Common myeloid progenitor, CD34-positive (primary cell): ENCODE measurements around the gene TMEM163.
"Not testable (repeated sequence)": the region's sequence is repeated elsewhere in the genome, so short reads cannot be mapped to it uniquely, and the experiment has no call there.

ENCODE experiments used
- CTCF ChIA-PET: fragments of 350-600 bp; sonication (Branson Sonifier 250); formaldehyde crosslinking; loops from one replicate; lab custom pipeline; 2021; ENCODE audit warnings: antibody characterized with exemption; lab: Charles Lee
- POLR2A ChIA-PET: fragments of 350-600 bp; sonication (Branson Sonifier 250); formaldehyde crosslinking; loops from one replicate; lab custom pipeline; 2021; ENCODE audit warnings: antibody characterized with exemption; lab: Charles Lee
- DNase-seq, 3 donors: peaks; one replicate each; pipeline versions ENCODE4 v3.0.0 to v3.0.0-alpha.2; 2013
- H3K27ac ChIP-seq, 2 experiments: 1 replicate in 1 of 2; 2 replicates in 1 of 2; pipeline ENCODE4 v1.7.0; 2013; ENCODE audit warnings: inconsistent platforms in 2 of 2, low read length in 2 of 2, mild to moderate bottlenecking in 2 of 2, low read depth in 1 of 2, moderate library complexity in 1 of 2; ENCODE audit not compliant: severe bottlenecking in 2 of 2, insufficient read depth in 1 of 2, poor library complexity in 1 of 2
- H3K27me3 ChIP-seq, 5 experiments: replicated peaks in 2 of 5; 1 replicate in 3 of 5; 2 replicates in 2 of 5; pipeline versions ENCODE4 v1.6.1 to v1.7.0; 2013; ENCODE audit warnings: low read length in 4 of 5, mild to moderate bottlenecking in 2 of 5, moderate library complexity in 2 of 5, inconsistent platforms in 1 of 5; ENCODE audit not compliant: insufficient read depth in 5 of 5, control insufficient read depth in 4 of 5
- H3K36me3 ChIP-seq, 4 experiments: 1 replicate in 2 of 4; 2 replicates in 2 of 4; pipeline versions ENCODE4 v1.6.1 to v1.7.0; 2013; ENCODE audit warnings: low read length in 3 of 4, control low read depth in 1 of 4, mild to moderate bottlenecking in 1 of 4; ENCODE audit not compliant: control insufficient read depth in 4 of 4, insufficient read depth in 4 of 4
- H3K4me1 ChIP-seq, 4 experiments: 1 replicate in 3 of 4; 2 replicates in 1 of 4; pipeline versions ENCODE4 v1.6.1 to v1.7.1; 2013; ENCODE audit warnings: low read length in 3 of 4, mild to moderate bottlenecking in 3 of 4, control low read depth in 1 of 4, inconsistent platforms in 1 of 4, moderate library complexity in 1 of 4; ENCODE audit not compliant: control insufficient read depth in 4 of 4, insufficient read depth in 4 of 4; ENCODE audit errors: control extremely low read depth in 1 of 4
- H3K4me3 ChIP-seq, 7 experiments: 1 replicate in 4 of 7; 2 replicates in 3 of 7; pipeline versions ENCODE4 v1.5.1 to v1.7.0; 2013; ENCODE audit warnings: mild to moderate bottlenecking in 7 of 7, low read length in 6 of 7, moderate library complexity in 6 of 7, inconsistent platforms in 2 of 7, low read depth in 2 of 7, control low read depth in 1 of 7; ENCODE audit not compliant: insufficient read depth in 4 of 7, control insufficient read depth in 1 of 7; ENCODE audit errors: extremely low read depth in 1 of 7
- H3K9me3 ChIP-seq, 5 experiments: 1 replicate in 4 of 5; 2 replicates in 1 of 5; pipeline versions ENCODE4 v1.6.1 to v1.7.1; 2013; ENCODE audit warnings: low read length in 4 of 5, mild to moderate bottlenecking in 2 of 5, inconsistent platforms in 1 of 5, low read depth in 1 of 5, moderate library complexity in 1 of 5; ENCODE audit not compliant: control insufficient read depth in 4 of 5, insufficient read depth in 2 of 5; ENCODE audit errors: control extremely low read depth in 1 of 5
- WGBS: methylation state at CpG from one replicate; pipeline ENCODE4 v1.1.5; 2013; ENCODE audit not compliant: insufficient coverage; 5-methylcytosine and 5-hydroxymethylcytosine counted together

TMEM163 gene

DNA sequence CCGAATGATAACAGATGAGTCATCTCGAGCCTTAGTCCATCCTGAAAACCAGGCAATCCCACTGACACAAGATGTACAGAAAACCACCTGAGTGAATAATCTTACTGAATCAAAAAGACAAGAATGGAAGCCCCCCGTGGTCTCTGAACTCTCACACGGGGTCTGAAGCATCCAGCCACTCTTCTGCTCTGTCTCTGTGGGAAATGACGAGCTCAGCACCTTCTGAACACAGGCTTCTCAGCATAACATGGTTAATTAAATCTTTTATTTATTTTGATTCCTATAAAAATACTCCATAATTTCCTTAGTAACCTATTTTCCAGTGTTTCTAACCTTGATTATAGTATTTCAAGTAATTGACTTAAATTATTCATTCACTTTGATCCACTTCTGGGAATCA lies 203.7 kb downstream of the TMEM163 start:
- H3K9me3 ChIP-seq = peaks cover 0 to 4% (median 0%) of the 10 kb centered on the region in 5 experiments
- H3K27ac ChIP-seq = no peak overlapping the region
- CTCF ChIA-PET = no interaction called here
- H3K4me3 ChIP-seq = no peak overlapping the region
- POLR2A ChIA-PET = no interaction called here
- peaks cover 0 to 5% (median 1%) of the 10 kb centered on the region in 4 experiments for H3K4me1 ChIP-seq
- 84% methylated on average over 3 of the region's 5 CpGs for WGBS
- DNase-seq = no peak
- no peaks in the 10 kb centered on the region for H3K27me3 ChIP-seq
- peaks cover 0 to 6% (median 0%) of the 10 kb centered on the region in 4 experiments for H3K36me3 ChIP-seq

GRCh38 chr2:134513465-134513804 lies 205.4 kb downstream of the TMEM163 start:
- Histone ChIP-seq H3K36me3 (peaks cover 0 to 7% (median 1%) of the 10 kb centered on the region in 4 experiments), H3K4me3 (no peak overlapping the region), H3K4me1 (no peaks in the 10 kb centered on the region), H3K27ac (no peak overlapping the region), H3K27me3 (no peaks in the 10 kb centered on the region), H3K9me3 (peaks cover 0 to 2% (median 0%) of the 10 kb centered on the region in 5 experiments)
- ChIA-PET CTCF (interaction anchor here (0.6 to 1.3 kb wide), 3 partner anchors 23 to 128 kb away, joined by 3 read pairs; no protein-coding TSS in a partner anchor), POLR2A (no interaction called here)
- no peak for DNase-seq
- 93% methylated on average over 3 of the region's 5 CpGs for WGBS

GRCh38 chr2:134512734-134513464 lies 205.9 kb downstream of the TMEM163 start:
- ChIA-PET POLR2A (no interaction called here), CTCF (interaction anchor here (0.6 to 1.3 kb wide), 3 partner anchors 22 to 129 kb away, joined by 3 read pairs; no protein-coding TSS in a partner anchor)
- H3K27me3 ChIP-seq = no peaks in the 10 kb centered on the region
- WGBS = 95% methylated on average over 3 of the region's 4 CpGs
- DNase-seq = no peak
- no peaks in the 10 kb centered on the region for H3K9me3 ChIP-seq
- no peaks in the 10 kb centered on the region for H3K4me1 ChIP-seq
- no peak overlapping the region for H3K27ac ChIP-seq
- peaks cover 0 to 9% (median 1%) of the 10 kb centered on the region in 4 experiments for H3K36me3 ChIP-seq
- H3K4me3 ChIP-seq = no peak overlapping the region

DNA sequence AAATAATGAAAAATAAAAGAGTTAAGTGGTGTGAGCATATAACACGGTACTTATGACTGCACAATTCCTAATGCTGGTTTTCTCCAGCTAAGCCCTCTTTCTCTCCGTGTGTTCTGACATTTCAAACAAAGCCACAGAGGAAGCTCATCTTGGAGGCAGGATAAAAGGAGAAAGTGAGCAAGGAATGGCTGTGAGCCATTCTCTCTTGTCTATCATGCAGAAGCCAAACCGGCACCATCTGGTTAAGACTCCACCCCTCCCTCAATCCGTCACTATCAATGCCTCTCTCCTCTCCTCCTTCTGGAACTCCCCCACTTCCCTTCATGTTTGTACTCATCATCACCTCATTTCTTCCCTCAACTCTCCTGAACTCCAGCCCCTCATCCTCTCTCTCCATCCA lies 210.4 kb downstream of the TMEM163 start:
- CTCF ChIA-PET = no interaction called here
- Histone ChIP-seq H3K27me3 (no peaks in the 10 kb centered on the region), H3K4me3 (no peak overlapping the region), H3K36me3 (peaks cover 0 to 9% (median 1%) of the 10 kb centered on the region in 4 experiments), H3K4me1 (no peaks in the 10 kb centered on the region), H3K9me3 (no peaks in the 10 kb centered on the region), H3K27ac (no peak overlapping the region)
- DNase-seq = no peak
- POLR2A ChIA-PET = no interaction called here
- 99% methylated on average over 4 of the region's 4 CpGs for WGBS

DNA sequence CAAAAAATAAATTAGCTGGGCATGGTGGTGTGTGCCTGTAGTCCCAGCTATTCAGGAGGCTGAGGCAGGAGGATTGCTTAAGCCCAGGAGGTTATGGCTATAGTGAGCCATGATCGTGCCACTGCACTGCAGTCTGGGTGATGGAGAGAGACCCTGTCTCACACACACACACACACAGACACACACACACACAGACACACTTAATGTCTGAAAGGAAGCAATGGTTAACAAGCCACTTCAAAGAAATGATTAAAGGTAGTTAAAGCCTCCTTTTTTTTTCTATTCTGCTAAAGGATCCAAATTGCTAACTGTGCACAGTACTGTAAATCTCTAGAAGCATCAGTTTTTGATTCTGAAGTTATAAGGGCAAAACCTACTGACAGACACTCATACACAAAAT lies 211.1 kb downstream of the TMEM163 start:
- H3K27me3 ChIP-seq = no peaks in the 10 kb centered on the region
- POLR2A ChIA-PET = no interaction called here
- H3K36me3 ChIP-seq = peaks cover 0 to 10% (median 4%) of the 10 kb centered on the region in 4 experiments
- DNase-seq = no peak
- CTCF ChIA-PET = no interaction called here
- no peak overlapping the region for H3K4me3 ChIP-seq
- no peaks in the 10 kb centered on the region for H3K9me3 ChIP-seq
- H3K4me1 ChIP-seq = no peaks in the 10 kb centered on the region
- no CpG with 5 or more reads among the region's 1 CpG for WGBS
- no peak overlapping the region for H3K27ac ChIP-seq

- POLR2A ChIA-PET, H3K27ac ChIP-seq, H3K9me3 ChIP-seq: not testable (repeated sequence)
These were observed 211.6 kb downstream of the TMEM163 start for GRCh38 chr2:134507159-134507558.

DNA sequence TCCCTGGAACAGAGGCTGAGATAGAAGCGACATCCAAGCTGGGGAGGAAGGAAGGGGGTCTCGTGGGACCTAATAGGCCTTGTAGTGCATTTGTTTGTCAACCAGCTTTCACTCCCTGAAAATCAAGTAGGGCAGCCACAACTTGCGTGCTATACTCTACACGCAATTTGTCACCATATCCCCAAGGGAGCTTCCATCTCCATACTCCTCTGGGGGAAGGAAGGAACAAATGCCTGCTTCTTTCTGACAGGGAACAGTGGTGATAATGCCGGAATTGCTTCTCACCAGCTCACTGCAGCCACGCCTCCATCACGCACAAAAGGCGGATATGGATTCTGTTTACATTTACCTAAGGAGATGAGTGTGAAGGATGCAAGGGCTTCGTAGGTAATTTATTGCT lies 213.4 kb downstream of the TMEM163 start:
- no peaks in the 10 kb centered on the region for H3K4me1 ChIP-seq
- DNase-seq = no peak
- no peaks in the 10 kb centered on the region for H3K9me3 ChIP-seq
- CTCF ChIA-PET = no interaction called here
- no peak overlapping the region for H3K4me3 ChIP-seq
- POLR2A ChIA-PET = no interaction called here
- H3K27me3 ChIP-seq = no peaks in the 10 kb centered on the region
- H3K36me3 ChIP-seq = peaks cover 0 to 11% (median 6%) of the 10 kb centered on the region in 4 experiments
- 100% methylated on average over 1 of the region's 9 CpGs for WGBS
- H3K27ac ChIP-seq = no peak overlapping the region

More at GRCh38 chr2:134507159-134507558, 211.6 kb downstream of the TMEM163 start:
- CTCF ChIA-PET = interaction anchor here (1.0 kb wide), 1 partner anchor 16 kb away, joined by 3 read pairs; no protein-coding TSS in a partner anchor
- not testable (repeated sequence) for DNase-seq, H3K4me3 ChIP-seq, H3K4me1 ChIP-seq, H3K36me3 ChIP-seq, H3K27me3 ChIP-seq
- 97% methylated on average over 6 of the region's 8 CpGs for WGBS
